CD4-positive, alpha-beta T cell treated with Interleukin-15 for 4 hours (primary cell): ENCODE results near the gene PPM1H.

ENCODE experiments used
- DNase-seq: peaks from one replicate; pipeline ENCODE4 v3.0.0-alpha.2; 2020; ENCODE audit warnings: low spot score

Gene PPM1H

GRCh38 chr12:62604373-62604772, 330.6 kb downstream of the PPM1H start:
- DNase-seq = no peak

GRCh38 chr12:62603811-62604098, 331.2 kb downstream of the PPM1H start:
- DNase-seq = no peak

DNA sequence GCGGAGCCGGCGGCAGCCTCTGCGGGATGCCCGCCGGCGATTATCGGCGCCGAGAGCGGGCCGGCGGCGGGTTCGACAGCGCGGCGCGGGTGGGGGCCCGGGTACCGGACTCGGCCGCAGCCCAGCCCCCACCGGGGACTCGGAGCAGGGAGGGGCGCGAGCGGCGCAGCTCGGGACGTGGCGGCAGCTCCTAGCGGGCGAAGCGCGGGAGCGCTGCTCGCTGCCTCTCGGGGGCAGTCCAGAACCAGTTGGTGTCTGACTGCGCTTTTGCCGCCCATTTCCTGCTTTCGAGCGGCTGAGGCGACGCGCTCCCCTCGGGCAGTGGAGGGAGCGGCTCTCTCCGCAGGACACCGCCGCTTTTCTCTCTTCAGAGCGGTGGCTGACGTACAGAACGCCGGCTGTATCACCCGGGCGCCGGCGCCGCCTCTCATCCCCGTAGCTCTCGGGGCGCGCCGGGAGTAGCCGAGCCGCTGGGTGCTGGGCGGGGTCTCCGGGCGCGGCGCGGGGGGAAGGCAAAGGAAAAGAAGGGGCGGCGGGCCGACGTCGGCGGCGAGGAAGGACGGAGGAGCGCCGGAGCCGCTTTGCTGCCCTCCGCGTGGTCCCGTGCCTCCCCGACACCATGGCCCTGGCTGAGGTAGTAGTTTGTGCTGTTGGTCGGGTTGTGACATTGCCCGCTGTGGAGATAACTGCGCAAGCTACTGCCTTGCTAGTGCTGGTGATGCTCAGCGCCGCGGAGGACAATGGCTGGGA, 331.7 kb downstream of the PPM1H start:
- DNase-seq = peak; percentile 76

- DNase-seq = peak; percentile 87
Measured at GRCh38 chr12:62602255-62603060, 332.5 kb downstream of the PPM1H start.

GRCh38 chr12:62601765-62602164, 333.2 kb downstream of the PPM1H start:
- DNase-seq = no peak

DNA sequence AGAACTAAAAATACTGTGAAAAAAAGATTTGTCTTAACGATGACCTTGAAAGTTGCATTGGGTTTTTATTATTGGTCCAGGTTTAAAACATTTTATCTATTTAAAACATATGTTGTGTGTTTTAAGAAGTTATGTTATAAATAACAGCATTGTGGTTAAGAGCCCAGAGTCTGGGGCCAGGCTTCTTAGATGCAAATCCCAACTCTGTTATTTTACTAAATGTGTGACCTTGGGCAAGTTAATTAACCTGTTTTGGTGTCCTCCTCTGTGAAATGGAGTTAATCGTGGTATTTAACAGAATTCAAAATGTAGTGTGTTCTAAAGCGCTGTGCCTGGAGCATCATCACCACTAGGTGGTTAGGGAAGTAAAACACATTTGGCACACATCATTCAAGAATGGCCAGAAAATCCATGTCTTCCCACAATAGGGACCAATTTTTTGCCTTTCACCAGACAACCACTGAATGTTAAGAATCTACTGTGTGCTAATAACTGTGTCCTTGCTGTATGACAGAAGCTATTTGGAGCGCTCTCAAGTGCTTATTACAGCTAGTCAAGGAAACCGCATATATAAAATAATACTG, 335.0 kb downstream of the PPM1H start:
- no peak for DNase-seq

- DNase-seq = no peak
Measured at GRCh38 chr12:62598846-62599245, 336.1 kb downstream of the PPM1H start.

DNA sequence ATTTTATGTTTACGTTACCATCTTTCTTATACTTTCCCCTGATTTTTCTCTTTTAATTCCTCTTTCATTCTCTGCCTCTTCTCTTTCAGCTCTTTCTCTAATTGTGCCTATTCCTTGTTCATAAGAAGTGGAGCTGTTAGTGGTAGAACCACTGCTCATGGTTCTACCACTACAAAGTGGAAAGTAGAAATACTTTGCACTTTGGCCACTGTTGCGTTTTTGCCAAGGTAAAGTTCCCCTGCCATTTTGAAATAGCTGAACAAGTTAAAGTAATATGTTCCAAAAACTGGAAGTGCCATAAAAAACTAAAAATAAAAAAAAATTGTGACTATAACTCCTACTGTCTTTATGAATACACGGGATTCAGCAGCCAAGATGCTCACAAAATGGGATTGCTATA, 337.7 kb downstream of the PPM1H start:
- DNase-seq = no peak
